GM19324 (cell line): ENCODE measurements around the gene SSH2.

Source experiments
- ATAC-seq: cut with Tn5 transposase; IDR thresholded peaks from one replicate; pipeline ENCODE4 v1.9.1; 2021; ENCODE audit warnings: mild to moderate bottlenecking, moderate library complexity; ENCODE audit not compliant: unreplicated experiment, low FRiP score

The SSH2 gene

GRCh38 chr17:29716566-29716965 is 213.5 kb downstream of the SSH2 start:
- no peak for ATAC-seq

DNA sequence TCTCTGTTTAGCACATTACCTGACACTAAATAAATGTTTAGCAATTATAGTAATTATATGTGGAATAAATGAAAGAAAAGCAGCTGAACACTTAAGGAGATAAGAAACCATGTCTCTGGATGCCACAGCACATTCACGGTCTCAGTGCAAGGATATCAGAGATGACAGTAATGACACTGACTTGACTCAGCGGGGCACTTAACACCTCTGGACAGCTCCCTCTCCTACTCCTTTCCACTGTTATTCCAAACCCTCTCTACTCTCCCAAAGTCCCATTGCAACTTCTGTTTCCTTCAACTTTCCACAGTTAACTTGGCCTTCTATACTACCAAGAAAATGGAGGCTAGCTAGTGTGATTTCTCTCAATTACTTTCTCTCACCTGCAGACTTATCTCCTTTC is 214.3 kb downstream of the SSH2 start:
- no peak for ATAC-seq

- ATAC-seq: peak; percentile 34
Measured at GRCh38 chr17:29714146-29714545, 215.9 kb downstream of the SSH2 start.

- peak; percentile 45 for ATAC-seq
Measured at GRCh38 chr17:29713626-29714025, 216.4 kb downstream of the SSH2 start.

- ATAC-seq: no peak
Measured at GRCh38 chr17:29711588-29712385, 218.2 kb downstream of the SSH2 start.

DNA sequence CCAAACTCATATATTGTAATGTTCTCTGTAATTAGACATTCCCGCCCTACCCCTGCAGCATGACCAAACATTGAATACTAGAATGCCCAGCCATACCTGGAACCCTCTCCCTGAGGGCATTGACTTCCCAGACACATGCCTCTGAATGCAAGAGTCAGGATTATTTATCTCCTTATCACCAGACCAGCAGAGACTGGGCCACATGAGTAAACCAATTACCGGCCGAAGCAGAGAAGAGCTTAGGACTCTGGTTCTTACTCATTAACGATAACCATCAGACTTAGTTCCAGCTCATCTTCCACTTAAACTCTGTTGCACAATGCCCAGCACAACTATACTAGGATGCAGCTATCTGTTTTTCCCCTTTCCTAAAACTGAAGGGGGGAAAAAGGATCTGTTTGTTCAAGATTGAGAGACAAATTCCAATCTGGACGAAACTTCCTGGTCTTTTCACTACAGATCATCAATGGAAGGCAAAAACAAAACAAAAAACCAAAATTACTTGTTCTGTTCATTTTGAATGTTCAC is 219.1 kb downstream of the SSH2 start:
- no peak for ATAC-seq

- no peak for ATAC-seq
Measured at GRCh38 chr17:29710520-29710884, 219.5 kb downstream of the SSH2 start.

GRCh38 chr17:29709866-29710519 is 220.0 kb downstream of the SSH2 start:
- no peak for ATAC-seq

- ATAC-seq: no peak
Measured at GRCh38 chr17:29707212-29707571, 222.8 kb downstream of the SSH2 start.

- ATAC-seq: no peak
Measured at GRCh38 chr17:29706045-29706431, 224.0 kb downstream of the SSH2 start.

GRCh38 chr17:29705386-29705785 is 224.6 kb downstream of the SSH2 start:
- ATAC-seq: no peak

- ATAC-seq: no peak
Measured at GRCh38 chr17:29699283-29699682, 230.7 kb downstream of the SSH2 start.

DNA sequence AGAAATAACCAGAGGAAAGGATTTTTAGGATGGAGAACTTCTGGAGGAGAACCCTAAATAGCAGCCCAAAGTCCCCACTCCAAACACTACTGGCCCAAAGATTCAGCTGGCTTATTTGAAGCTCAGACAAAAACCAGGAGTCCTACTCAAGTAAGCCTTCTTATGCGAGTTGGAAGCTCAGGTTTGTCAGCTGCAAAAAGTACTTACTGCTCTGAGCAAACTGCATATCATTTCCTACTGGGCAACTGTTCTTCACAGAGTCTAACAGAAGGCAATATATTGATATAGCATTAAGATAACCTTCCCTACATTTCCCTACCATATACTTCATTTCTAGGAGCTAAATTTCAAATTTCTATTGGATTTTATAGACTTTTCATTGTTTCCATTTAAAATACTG is 231.2 kb downstream of the SSH2 start:
- ATAC-seq: no peak

- ATAC-seq: no peak
Measured at GRCh38 chr17:29698019-29698777, 231.8 kb downstream of the SSH2 start.

GRCh38 chr17:29697371-29697770 is 232.7 kb downstream of the SSH2 start:
- no peak for ATAC-seq

DNA sequence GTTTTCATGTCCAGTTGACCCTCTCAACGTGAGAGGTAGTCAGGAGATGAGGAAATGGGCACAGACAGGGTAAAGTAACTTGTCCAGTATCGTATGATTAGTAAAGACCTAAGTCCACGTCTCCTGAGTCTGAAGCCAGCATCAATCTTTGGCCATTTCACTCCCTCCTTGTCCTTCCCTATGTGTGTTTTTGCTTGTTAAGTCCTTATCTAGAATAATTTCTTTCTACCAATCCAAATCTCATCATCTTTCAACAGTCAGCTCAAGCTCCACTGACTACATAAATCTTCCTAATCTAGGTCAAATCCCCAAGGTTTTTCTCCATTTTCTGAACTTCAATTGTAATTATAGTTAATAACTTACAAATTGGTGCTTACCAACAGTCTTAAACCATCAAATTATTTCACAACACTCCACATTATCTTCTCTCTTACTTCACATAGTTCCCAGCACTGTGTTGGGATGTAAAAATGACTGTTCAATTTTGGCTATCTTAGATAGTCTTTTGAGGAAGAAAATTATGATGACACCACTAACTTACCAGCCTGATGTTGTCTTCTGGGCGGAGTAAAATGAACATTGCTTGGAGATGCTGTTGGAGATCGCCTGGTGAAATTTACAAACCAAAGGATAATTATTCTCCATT is 235.0 kb downstream of the SSH2 start:
- no peak for ATAC-seq

DNA sequence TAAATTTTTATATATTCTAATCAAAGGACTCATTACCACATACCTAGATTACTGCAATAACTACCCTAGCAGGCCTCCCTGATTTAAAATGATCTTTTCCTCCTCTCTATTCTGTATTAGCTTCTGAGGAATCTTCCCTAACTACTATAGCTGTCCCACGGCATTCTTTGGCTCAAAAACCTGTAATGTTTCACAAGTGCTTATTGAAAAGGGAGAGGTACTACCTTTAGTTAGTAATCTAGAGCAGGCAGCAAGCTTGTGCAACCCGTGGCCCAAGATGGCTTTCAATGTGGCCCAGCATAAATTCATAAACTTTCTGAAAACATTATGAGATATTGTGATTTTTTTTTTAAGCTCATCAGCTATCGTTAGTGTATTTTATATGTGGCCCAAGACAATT is 236.3 kb downstream of the SSH2 start:
- no peak for ATAC-seq

- no peak for ATAC-seq
Measured at GRCh38 chr17:29687596-29687995, 242.4 kb downstream of the SSH2 start.

DNA sequence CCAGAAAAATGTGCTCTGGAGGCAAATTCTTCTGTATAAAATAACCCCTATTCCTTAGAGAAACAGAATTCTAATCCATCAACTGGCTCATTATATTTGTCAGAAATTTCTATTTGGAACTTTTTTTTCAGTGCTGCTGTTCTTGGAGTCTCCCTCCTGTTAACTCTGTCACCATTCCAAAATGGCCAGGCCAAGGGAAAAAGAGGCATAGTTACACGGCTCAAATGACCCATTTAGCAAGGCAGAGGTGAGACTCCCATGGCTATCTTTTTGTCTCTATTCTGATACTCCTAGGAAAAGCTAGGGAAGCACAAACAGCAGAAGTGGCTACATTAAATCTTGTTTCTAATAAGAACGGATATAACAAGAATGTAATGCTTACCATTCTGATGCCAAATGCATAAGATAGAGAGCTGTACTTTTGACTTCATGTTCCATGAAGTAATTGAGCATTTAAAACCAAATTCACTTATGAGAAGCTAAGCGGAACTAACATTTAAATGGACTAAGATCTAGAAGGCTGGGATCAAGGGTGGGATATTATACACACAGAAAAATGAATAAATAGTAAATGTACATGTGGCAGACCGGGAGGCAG is 242.9 kb downstream of the SSH2 start:
- ATAC-seq: no peak

DNA sequence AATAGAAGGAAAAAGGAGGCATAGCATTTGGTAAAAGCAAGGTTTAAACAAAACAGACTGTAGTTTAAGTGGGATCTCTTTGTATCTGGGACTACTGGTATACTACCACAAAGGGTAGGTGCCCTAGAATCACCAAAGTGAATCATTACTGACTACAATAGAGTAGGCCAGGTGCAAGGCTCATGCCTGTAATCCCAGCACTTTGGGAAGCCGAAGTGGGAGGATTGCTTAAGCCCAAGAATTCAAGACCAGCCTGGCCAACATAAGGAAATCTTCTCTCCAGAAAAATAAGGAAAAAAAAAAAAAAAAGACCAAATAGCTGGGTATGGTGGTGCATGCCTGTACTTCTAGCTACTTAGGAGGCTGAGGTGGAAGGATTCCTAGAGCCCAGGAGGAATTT is 246.5 kb downstream of the SSH2 start:
- ATAC-seq: no peak
